Panc1 (cell line): Measurements from ENCODE around the gene MRPL54.

Experiments used
- CTCF ChIP-seq: fragments of 450-650 bp; IDR thresholded peaks from 2 replicates; pipeline ENCODE4 v1.5.1; 2017; ENCODE audit warnings: mild to moderate bottlenecking
- POLR2AphosphoS5 ChIP-seq: IDR thresholded peaks from 2 replicates; pipeline ENCODE4 v1.6.1; 2012; ENCODE audit warnings: mild to moderate bottlenecking, low read depth, low read length, moderate library complexity
- REST ChIP-seq, 2 experiments: IDR thresholded peaks; 2 replicates each; pipeline ENCODE4 v1.6.1; 2011 to 2012; ENCODE audit warnings: low read depth in 2 of 2, control low read depth in 1 of 2, low read length in 1 of 2, mild to moderate bottlenecking in 1 of 2, moderate library complexity in 1 of 2; ENCODE audit not compliant: insufficient read depth in 1 of 2
- SIN3A ChIP-seq: IDR thresholded peaks from 2 replicates; pipeline ENCODE4 v1.6.1; 2012; ENCODE audit warnings: low read depth, mild to moderate bottlenecking, low read length, moderate library complexity, borderline replicate concordance; ENCODE audit not compliant: insufficient read depth
- TCF7L2 ChIP-seq: IDR thresholded peaks from 2 replicates; pipeline ENCODE4 v1.6.1; 2011; ENCODE audit warnings: mild to moderate bottlenecking, low read depth, low read length, inconsistent platforms

- TF ChIP-seq CTCF: no peak
- TF ChIP-seq POLR2AphosphoS5: no peak
- no peak for TF ChIP-seq REST (IDR thresholded peaks at IDR 0.05; ENCODE audit: insufficient read depth in 1 of 2, low read depth in 2 of 2, low read length in 1 of 2)
- TF ChIP-seq TCF7L2: no peak
- no peak for TF ChIP-seq SIN3A
Observed at GRCh38 chr19:3745363-3746045, 17.0 kb upstream of the MRPL54 start.
